Activated CD8-positive, alpha-beta memory T cell treated with anti-CD3 and anti-CD28 coated beads for 4 hours (primary cell): ENCODE results near the gene SET.

ENCODE experiments used
- DNase-seq, 2 donors: peaks; one replicate each; pipeline ENCODE4 v3.0.0-alpha.2; 2020; ENCODE audit warnings: low read depth in 2 of 2

Gene SET

DNA sequence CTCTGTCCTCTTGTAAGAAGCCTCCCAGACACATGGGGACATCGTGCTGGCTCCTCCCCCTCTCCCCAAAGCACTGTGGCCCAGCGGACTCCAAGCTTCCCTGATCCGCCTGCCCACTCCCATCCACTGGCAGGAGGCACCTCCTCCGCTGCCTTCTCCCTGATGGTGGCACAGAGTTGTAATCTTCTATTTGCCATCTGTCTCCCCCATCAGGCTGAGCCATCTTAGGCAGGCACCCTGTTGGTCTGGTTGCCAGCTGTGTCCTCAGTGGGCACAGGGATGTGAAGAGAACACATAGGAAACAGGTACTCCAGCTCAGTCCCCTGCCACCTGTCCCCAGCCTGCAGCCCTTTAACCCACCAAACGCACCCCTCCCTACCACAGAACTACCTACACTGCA, 40.3 kb downstream of the SET start:
- no peak for DNase-seq

DNA sequence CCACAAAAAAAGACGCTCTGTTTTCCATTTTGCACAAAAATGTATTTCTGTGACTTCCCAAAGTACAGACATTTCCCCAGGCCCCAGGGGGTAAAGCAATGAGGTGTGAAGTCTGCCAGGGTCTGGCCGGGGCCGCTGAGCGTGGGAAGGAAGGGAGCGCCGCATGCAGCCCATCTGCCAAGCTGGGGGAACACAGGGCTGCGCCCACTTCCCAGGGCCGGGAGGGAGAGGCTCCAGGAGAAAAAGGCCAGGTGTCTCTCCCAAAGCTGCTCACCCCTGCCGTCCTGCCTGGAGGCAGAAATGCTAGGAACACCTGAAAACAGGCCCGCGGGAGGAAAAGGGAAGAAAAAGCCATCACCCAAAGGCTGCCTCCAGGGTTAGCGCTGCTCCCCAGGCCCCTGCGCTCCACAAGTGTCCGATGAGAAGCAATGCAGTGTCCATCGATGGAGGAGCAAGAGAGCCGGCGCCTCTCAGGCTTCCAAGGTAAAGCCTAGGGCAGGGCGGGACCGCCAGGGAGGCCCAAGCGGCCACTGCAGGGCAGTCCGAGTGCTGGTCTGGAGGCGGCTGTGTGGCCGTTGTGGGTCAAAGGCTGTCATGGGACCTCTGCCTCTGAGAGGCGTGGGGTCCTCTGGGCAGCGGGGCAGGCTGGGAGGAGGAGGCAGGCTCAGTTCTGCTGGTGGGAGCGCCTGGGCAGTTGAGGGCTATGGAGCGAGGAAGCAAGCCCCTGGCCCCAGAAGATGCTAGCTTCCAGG, 40.9 kb downstream of the SET start:
- DNase-seq, result no peak

DNA sequence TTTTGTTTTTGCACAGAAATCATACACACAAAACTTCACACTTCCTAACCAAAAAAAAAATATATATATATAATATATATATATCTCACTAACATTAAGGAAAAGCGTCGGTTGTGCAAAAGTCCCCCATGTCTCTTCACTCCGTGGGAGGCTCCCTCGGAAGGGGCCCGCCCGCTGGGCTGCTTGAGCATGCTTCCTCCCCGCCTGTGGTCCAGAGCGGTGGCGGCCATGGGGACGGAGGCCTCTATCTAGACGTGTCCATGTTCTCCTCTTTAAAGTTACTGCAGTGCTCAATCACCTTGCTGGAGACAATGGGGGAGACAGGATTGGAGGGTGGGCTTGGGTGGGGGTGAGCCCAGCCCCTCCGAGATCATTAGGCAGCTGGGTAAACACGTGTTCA, 42.1 kb downstream of the SET start:
- DNase-seq, result no peak

DNA sequence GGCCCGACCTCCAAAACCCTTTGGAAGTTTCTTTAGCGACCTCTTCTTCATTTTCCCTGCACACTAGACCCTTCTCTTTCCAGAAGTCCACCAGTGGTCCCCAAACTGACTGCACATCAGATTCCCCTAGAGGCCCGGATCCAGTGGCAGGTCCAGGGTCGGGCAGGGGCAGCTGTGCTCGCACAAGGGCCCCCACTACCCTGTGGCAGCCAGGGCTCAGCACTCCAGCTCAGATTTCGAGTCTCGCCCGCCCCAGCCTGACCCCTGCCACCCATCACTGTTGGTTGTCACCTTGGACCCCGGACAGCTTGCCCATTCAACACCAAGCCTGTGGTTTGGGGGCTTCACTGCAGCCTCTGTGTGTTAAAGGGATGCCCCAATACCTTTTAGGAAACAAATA, 42.7 kb downstream of the SET start:
- no peak for DNase-seq

DNA sequence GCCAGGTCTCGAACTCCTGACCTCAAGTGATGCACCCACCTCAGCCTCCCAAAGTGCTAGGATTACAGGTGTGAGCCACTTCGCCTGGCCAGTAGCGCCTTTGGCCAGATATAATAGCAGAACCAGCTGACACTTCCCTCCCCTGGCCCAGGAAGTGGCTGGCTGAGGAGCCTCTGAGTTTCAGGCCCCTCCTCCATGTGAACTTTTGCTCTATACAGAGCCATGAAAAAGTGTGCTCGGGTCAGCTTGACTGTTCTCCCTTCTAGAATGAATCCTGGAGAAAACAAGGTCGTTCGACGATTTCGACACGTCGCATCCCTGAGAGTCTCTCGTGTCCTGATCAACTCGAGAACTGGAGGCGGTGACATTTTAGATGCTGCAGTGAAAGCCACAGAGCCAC, 43.6 kb downstream of the SET start:
- DNase-seq, result no peak

DNA sequence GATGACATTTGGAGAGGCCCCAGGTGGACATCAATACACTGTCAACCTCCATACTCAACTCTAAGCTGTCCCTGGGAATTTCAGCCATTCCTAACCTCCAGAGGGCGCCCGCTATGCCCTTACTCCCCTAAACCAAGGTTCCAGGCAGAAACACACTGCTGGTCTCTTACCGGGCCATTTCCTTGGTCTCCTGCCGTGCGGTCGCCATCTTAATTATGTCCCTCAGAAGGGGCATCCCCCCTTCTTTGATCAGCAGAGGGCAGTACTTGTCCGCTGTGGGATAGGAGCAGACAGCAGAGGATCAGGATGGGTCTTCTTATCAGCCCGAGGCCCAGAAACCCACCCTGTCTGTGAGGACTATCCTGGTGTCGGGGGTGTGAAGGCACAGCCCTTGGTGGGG, 44.2 kb downstream of the SET start:
- no peak for DNase-seq

DNA sequence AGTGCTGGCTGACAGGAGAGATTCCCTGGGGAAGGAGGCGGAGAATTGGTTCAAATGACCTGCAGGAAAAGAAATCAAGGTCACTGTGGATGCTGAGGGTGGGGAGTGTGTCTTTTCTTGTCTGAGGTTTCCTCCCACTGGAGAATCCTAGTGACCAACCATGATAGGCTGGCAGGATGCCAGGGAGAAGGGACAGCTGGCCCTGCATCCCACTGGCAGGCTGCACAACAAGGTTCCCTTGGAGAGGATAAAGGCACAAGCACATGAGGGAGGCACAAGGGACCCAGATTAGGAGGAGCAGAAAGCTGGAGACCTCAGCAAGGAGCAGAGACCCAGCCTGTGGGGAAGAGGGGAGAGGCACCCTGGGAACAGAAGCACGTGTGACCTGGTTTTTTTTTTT, 46.4 kb downstream of the SET start:
- DNase-seq, result no peak

DNA sequence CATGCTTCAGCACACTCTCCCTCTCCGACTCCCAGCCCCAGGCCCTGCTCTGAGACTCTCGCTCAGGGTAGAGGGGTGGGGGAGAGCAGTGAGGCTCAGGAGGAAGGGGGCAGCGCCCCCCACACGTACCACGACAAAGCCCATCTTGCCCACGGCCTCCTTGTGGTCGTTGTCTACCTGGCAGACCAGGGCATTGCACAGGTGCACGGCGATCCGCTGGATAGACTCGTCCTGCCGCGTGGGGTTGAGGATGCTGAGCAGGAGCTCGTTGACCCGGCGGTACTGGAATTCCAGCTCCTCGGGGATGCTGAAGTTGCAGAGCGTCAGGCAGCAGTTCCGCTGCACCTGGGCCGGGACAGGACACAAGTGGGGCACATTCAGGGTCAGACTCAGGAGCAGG, 53.4 kb downstream of the SET start:
- no peak for DNase-seq

DNA sequence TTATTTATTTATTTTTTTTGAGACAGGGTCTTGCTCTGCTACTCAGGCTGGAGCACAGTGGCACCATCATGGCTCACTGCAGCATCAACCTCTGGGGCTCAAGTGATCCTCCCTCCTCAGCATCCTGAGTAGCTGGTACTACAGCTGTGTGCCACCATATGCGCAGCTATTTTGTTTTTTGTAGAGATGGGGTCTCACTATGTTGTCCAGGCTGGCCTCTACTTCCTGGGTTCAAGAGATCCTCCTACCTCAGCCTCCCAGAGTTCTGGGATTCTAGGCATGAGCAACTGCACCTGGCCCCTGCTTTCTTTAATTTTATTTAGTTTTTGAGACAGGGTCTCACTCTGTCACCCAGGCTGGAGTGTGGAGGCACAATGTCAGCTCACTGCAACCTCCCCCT, 54.4 kb downstream of the SET start:
- DNase-seq, result no peak
